Right atrium auricular region (tissue), 2 donors: ENCODE data around the gene FOXA1. TPM values are rescaled to one million over a fixed set of nuclear protein-coding genes. Genes with fewer than 3 reads are reported as not detected.

Experiments used
- DNase-seq: peaks from one replicate; pipeline ENCODE4 v3.0.0-alpha.2; 2019; ENCODE audit warnings: low spot score
- H3K27ac ChIP-seq, 2 donors: fragments of 200-600 bp; sonication (generic); 1 replicate in 1 of 2; 2 replicates in 1 of 2; pipeline ENCODE4 v1.5.1; 2016 to 2019
- H3K27me3 ChIP-seq, 2 donors: fragments of 200-600 bp; sonication (generic); one replicate each; pipeline versions ENCODE4 v1.5.1 to v1.6.0; 2017 to 2019
- H3K36me3 ChIP-seq: fragments of 200-600 bp; sonication (generic); one replicate; pipeline ENCODE4 v1.5.1; 2016
- H3K4me1 ChIP-seq, 2 donors: fragments of 200-600 bp; sonication (generic); one replicate each; pipeline versions ENCODE4 v1.5.1 to v1.6.0; 2017 to 2019
- H3K4me3 ChIP-seq, 2 donors: fragments of 200-600 bp; sonication (generic); 1 replicate in 1 of 2; 2 replicates in 1 of 2; pipeline ENCODE4 v1.5.1; 2017 to 2019; ENCODE audit warnings: mild to moderate bottlenecking in 1 of 2, moderate library complexity in 1 of 2
- H3K9me3 ChIP-seq, 2 donors: fragments of 200-600 bp; sonication (generic); one replicate each; pipeline ENCODE4 v1.5.1; 2019
- CTCF ChIP-seq, 2 donors: fragments of 200-600 bp; sonication (generic); IDR thresholded peaks; one replicate each; pipeline ENCODE4 v1.5.1; 2019; ENCODE audit warnings: antibody characterized with exemption in 2 of 2
- total RNA-seq, 2 donors: library from RNA; depleted of rRNA; stranded (reverse); fragments of >200 nt; gene quantifications; one replicate each; pipeline ENCODE4 v1.1.0, GENCODE V29; 2016

FOXA1 gene
- total RNA-seq, 2 donors from 2014 or later: not detected

GRCh38 chr14:37610945-37611523, 16.0 kb upstream of the FOXA1 start:
- Histone ChIP-seq H3K27ac (no peak overlapping the region), H3K36me3 (no peaks in the 10 kb centered on the region), H3K27me3 (peaks cover 0 to 4% of the 10 kb centered on the region in 2 donors), H3K9me3 (peaks cover 0 to 39% of the 10 kb centered on the region in 2 donors), H3K4me3 (no peak overlapping the region), H3K4me1 (no peaks in the 10 kb centered on the region)
- no peak for DNase-seq
- TF ChIP-seq CTCF (IDR thresholded peaks at IDR 0.05): no peak

- Histone ChIP-seq H3K27me3 (peaks cover 0 to 4% of the 10 kb centered on the region in 2 donors), H3K4me3 (no peak overlapping the region), H3K36me3 (no peaks in the 10 kb centered on the region), H3K9me3 (peaks cover 0 to 15% of the 10 kb centered on the region in 2 donors), H3K4me1 (no peaks in the 10 kb centered on the region), H3K27ac (no peak overlapping the region)
- DNase-seq: no peak
- TF ChIP-seq CTCF (IDR thresholded peaks at IDR 0.05): no peak
Measured at GRCh38 chr14:37608649-37609048, 13.6 kb upstream of the FOXA1 start.

- H3K27me3 ChIP-seq: peaks cover 0 to 15% of the 10 kb centered on the region in 2 donors
- H3K9me3 ChIP-seq: no peaks in the 10 kb centered on the region
- no peak for TF ChIP-seq CTCF (IDR thresholded peaks at IDR 0.05)
- no peak overlapping the region for H3K4me3 ChIP-seq
- no peak for DNase-seq
- H3K27ac ChIP-seq: no peak overlapping the region
- no peaks in the 10 kb centered on the region for H3K36me3 ChIP-seq
- H3K4me1 ChIP-seq: no peaks in the 10 kb centered on the region
Measured at GRCh38 chr14:37606678-37607077, 11.6 kb upstream of the FOXA1 start.

GRCh38 chr14:37603688-37604251, 8.7 kb upstream of the FOXA1 start:
- H3K27ac ChIP-seq: no peak overlapping the region
- H3K4me3 ChIP-seq: no peak overlapping the region
- peaks cover 0 to 15% of the 10 kb centered on the region in 2 donors for H3K4me1 ChIP-seq
- peaks cover 14 to 38% of the 10 kb centered on the region in 2 donors for H3K27me3 ChIP-seq
- no peaks in the 10 kb centered on the region for H3K36me3 ChIP-seq
- H3K9me3 ChIP-seq: no peaks in the 10 kb centered on the region
- DNase-seq: no peak
- TF ChIP-seq CTCF (IDR thresholded peaks at IDR 0.05): no peak

GRCh38 chr14:37602605-37603453, 7.8 kb upstream of the FOXA1 start:
- Histone ChIP-seq H3K9me3 (no peaks in the 10 kb centered on the region), H3K4me1 (peaks cover 0 to 24% of the 10 kb centered on the region in 2 donors), H3K27me3 (peaks cover 24 to 46% of the 10 kb centered on the region in 2 donors), H3K27ac (no peak overlapping the region), H3K36me3 (no peaks in the 10 kb centered on the region), H3K4me3 (no peak overlapping the region)
- no peak for DNase-seq
- no peak for TF ChIP-seq CTCF (IDR thresholded peaks at IDR 0.05)
